Measurements from ENCODE around the gene LAIR2.
A peak's percentile ranks its signal among the peaks of the same experiment; 100 is the strongest.

The LAIR2 gene, protein sequence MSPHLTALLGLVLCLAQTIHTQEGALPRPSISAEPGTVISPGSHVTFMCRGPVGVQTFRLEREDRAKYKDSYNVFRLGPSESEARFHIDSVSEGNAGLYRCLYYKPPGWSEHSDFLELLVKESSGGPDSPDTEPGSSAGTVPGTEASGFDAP

DNA sequence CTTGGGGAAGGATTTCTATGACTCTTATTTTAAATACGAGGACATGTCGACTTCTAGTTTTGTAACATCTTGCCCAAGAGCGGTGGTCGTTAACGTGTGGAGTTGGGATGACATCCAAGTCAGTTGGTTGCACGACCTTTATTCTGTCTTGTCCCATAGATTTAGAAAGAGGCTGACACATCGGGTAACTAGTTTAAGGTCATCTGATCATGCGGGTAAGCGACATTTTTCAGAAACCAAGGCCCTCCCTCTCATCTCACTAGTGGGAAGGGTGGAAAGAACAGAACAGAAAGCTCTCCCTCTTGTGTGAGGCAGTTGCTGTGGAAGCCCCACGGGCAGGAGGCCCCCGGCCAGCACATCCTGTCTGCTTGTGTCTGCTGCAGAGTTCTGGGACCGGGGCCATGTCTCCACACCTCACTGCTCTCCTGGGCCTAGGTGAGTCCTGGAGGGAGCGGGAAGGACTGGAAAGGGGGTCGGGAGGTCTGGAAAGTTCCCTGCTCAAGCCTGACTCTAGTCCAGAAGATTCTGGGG, at the start of gene LAIR2:
Gene LAIR2, plus strand, starts transcription at position 314 of the 531 bp plus-strand sequence. Its CDS starts 88 bp downstream, at position 402.
- no peak for DNase-seq

DNA sequence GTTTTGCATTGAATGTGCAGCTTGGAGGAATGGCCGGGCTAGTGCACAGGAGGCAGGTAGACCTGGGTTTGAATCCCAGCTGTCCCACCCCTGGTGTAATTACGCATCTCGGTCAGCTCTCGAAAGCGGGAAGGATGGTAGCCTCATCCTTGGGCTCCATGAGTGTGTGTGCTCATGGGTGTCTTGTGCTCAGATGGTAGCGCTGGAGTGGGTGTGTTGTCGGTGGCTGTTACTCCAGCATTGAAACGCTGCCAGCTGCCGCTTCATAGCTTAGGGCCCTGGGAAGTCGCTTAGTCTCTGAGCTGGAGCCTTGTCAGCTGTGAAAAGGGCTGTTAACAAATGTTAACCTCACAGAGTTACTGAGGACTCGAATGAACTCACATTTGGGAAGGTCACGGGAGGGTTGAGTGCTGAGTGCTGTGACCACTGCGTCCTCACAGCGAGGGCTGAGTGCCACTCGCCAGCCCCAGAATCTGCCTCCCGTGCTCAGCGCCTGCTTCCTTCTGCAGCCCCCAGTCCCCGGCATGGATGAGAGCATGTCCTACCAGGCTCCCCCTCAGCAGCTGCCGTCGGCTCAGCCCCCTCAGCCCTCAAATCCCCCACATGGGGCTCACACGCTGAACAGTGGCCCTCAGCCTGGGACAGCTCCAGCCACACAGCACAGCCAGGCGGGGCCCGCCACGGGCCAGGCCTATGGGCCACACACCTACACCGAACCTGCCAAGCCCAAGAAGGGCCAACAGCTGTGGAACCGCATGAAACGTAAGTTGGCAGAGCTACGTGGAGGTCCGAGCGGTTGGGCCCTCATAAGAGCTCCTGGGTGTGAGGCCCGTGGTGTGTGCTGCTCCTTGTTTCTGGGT, 48.5 kb upstream of the LAIR2 start:
- DNase-seq, result no peak

DNA sequence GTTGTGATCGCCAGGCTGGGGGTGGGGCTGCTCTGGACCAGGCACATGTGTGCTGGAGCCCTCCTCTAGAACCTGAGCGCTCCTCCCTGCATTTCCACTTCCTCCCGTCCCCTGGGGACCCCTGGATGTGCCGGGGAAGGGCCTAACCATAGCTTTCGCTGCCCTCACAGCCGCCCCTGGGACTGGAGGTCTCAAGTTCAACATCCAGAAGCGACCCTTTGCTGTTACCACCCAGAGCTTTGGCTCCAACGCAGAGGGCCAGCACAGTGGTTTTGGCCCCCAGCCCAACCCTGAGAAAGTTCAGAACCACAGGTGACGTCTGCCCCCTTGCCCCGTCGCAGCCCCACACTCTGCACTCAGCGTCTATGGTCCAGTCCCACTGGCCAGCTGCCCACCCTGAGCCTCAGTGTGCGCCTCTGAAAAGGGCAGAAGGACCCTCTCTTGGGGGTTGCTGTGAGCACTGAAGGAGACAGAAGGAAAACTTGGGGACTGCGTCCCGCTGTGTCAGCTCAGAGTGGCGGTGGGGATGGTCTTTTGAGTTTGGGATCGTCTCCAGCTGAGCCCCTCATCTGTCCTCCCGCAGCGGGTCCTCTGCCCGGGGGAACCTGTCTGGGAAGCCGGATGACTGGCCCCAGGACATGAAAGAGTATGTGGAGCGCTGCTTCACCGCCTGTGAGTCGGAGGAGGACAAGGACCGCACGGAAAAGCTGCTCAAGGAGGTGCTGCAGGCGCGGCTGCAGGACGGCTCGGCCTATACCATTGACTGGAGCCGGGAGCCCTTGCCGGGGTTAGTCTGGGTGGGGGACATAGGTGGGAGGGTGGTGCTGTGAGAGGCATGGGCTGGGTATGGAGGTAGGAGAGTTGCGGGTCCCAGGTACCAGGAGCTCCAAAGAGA, 47.6 kb upstream of the LAIR2 start:
- DNase-seq, result no peak

DNA sequence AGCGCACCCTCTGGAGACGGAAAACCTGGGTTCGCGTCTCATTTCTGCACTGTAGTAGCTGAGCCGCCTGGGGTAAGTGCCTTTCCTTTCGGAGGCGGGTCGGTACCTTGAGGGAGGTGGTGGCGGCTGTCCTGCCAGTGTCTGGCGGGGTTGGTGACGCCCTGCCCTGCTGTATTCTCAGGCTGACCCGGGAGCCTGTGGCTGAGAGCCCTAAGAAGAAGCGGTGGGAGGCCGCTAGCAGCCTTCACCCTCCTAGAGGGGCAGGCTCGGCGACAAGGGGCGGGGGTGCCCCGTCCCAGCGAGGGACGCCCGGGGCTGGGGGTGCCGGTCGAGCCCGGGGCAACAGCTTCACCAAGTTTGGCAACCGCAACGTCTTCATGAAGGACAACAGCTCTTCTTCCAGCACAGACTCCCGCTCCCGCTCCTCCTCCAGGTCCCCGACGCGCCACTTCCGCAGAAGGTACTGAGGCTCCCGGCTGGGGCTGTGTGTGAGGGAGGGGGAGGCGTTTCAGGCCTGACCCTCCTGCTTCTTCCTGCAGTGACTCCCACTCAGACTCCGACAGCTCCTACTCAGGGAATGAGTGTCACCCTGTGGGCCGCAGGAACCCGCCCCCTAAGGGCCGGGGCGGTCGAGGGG, 46.7 kb upstream of the LAIR2 start:
- DNase-seq, result no peak

DNA sequence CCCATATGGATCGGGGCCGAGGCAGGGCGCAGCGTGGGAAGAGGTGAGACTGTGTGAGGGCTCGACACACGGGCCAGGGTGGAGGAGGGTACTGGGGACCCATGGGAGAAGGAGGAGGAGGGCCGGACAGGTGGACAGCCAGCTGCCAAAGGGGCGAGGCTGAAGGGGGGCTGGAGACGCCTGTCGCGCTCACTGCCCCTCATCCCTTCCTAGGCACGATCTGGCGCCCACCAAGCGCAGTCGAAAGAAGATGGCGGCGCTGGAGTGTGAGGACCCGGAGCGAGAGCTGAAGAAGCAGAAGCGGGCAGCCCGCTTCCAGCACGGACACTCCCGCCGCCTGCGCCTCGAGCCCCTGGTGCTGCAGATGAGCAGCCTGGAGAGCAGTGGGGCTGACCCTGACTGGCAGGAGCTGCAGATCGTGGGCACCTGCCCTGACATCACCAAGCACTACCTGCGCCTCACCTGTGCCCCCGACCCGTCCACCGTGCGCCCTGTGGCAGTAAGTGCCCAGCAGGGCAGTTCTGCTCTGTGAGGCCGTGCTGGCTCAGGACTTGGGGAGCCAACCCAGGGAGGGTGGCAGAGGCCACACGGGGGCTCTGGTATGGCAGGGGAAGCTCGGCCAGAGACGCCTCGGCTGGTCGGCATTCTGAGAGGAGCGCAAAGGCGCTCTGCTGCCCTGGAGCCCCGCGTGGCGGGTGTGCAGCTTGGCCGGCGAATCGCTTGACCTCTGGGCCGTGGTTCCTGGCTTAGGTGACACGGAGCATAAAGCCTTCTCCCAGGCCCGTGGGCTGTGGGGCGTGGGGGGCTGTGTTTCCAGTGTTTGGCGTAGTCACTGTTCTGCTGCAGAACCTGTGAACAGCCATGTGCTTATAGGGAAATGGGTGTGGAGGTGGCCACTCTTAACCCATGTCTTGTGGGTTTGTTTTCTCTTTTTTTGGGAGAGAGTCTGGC, 45.9 kb upstream of the LAIR2 start:
- no peak for DNase-seq

DNA sequence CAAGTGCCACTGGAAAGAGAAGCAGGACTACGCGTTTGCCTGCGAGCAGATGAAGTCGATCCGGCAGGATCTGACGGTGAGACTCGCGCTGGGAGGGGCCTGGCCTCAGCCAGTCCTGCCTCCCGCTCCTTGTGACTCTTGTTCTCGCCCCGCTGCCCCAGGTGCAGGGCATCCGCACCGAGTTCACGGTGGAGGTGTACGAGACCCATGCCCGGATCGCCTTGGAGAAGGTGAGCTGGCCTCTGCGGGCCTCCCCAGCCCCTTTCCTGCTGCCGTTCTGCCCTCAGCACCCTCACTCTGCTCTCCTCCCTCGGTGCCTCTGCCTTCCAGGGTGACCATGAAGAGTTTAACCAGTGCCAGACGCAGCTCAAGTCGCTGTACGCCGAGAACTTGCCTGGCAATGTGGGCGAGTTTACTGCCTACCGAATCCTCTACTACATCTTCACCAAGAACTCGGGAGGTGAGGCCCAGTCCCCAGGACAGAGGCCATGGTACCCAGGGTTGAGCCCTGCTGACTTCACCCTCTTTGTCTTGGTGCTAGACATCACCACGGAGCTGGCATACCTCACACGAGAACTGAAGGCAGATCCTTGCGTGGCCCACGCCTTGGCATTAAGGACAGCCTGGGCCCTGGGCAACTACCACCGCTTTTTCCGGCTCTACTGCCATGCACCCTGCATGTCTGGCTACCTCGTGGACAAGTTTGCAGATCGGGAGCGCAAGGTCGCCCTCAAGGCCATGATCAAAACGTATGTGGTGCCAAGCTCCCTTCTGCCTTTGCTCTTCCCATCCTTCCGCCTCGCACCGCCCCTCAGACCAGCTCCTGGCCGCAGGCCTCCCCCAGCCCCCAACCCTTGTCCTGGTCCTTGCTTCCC, 44.6 kb upstream of the LAIR2 start:
- DNase-seq, result no peak

DNA sequence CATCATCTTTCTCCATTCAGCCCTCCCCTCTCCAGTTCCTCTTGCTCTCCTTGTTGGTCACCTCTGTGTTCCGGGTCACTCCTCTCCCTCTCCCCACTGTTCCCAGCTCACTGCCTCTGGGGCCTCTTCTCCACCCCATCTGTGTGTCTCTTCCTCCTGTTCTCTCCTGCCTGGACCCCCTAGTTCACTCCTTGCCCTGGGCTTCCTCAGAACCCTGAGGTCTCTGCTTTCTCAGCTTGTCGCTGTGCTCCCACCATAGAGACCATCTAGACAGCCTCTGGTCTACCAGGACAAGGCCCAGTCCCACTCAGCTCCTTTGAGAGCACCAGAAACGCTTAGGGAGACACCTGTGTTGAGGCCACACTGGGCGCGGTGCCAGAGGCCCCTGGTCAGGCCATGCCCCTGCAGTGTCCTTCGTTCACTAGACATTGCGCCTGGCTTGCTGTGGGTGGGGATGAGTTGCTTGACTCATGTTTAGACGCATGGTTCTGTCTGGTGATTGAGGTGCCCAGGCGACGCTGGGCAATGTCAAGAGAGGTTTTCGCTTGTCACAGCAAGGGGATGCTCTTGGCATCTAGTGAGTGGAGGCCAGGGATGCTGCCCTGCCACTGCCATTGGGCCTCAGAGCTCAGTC, 43.9 kb upstream of the LAIR2 start:
- DNase-seq, result no peak

DNA sequence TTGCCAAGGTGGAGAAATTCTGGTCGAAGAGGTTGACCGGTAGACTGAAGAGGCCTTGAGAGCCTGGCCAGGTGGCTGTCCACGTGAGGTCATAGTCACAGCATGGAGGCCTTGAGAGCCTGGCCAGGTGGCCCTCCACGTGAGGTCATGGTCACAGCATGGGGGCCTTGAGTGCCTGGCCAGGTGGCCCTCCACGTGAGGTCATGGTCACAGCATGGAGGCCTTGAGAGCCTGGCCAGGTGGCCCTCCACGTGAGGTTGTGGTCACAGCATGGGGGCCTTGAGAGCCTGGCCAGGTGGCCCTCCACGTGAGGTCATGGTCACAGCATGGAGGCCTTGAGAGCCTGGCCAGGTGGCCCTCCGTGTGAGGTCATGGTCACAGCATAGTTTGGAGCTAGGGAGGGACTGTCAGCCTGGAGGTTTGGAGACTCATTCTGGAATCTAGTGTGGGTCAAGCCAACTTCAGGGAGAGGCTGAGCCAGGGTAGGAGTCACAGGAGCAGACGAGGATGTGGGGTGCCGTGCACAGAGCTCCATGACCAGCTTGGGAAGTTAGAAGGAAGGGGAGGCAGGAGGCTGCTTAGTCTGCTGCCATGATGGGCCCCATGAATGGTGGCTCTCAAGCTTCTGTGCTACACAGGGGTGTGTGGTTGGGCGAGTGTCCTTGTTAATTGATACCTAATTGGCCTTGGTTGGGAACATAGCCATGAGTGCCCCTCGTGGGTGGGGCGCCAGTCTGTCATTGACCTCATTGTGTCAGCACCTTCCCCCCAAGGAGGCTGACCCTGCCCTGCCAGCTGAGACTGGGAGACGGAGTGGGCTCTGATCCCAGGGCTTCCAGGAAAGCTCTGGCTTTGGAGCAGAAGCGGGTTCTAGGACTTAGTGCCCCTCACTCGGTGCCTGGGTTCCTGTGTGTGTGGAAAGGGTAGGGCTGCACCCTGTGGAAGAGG, 43.1 kb upstream of the LAIR2 start:
- no peak for DNase-seq

DNA sequence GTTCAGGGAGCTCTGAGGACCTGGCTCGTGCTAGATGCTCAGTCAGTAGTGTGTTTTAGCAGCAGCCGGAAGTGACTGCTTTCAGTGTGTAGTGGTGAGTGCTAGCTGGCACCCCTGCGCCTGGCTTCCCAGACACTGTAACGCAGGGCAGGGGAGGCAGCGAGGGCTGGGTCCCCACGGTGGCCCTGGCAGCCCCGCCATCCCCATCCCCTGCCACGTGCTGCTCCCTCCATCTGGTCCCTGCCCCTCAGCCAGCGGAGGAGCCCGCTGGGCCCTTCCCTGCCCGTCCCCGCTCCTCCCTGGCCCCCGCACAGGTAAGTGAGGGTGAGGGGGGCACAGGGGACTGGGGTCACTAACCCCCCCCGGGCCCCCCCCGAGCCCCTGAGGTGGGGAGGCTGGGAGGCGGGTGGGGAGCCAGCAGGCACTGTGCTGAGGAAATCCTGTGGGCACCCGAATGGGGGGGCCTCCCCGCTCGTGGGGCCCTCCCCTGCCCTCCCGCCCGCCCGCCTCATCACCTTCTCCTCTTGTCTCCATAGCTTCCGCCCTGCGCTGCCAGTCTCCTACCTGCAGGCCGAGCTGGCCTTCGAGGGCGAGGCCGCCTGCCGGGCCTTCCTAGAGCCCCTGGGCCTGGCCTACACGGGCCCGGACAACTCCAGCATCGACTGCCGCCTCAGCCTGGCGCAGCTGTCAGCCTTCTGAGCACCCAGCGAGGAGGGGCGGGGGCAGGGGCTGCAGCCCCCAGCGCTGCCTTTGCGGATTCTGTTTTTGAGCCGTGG, 42.2 kb upstream of the LAIR2 start:
- no peak for DNase-seq

DNA sequence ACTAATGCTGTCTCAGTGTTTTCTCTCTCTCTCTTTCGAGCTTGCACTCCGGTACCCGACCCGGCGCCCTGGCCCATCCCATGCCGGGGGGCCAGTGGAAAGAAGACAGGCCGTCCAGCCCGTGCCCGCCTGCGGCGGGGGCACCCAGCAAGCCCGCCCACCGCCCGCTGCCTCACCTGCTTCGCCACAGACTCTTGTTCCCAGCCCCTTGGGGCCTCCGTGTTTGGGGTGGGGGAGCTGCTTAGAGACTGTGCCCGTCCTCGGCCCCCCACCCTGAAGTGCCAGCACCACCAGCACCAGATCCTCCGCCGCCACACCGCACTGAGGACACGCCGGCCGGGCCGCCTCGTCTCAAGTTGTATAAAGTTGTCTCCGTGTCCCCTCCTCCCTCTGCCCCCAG, 41.4 kb upstream of the LAIR2 start:
- no peak for DNase-seq

DNA sequence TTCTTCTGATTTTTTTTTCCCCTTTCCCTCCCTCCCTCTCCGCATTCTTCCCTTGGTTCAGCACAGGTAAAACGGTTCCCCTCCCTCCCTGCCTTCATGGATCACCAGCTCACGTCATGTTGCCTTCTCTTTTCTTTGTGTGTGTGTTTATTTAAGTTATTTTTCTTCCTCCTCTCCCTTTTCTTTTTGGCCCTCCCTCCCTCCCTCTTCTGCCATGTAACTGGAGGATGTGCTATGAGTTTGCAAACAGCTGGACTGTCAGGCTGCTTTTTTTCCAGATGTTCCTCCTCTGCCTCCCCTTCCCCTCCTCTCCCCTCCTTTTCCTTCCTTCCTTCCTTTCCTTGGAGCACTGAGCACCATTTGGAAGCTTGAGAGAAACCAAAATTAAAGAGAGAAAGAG, 41.0 kb upstream of the LAIR2 start:
- no peak for DNase-seq

DNA sequence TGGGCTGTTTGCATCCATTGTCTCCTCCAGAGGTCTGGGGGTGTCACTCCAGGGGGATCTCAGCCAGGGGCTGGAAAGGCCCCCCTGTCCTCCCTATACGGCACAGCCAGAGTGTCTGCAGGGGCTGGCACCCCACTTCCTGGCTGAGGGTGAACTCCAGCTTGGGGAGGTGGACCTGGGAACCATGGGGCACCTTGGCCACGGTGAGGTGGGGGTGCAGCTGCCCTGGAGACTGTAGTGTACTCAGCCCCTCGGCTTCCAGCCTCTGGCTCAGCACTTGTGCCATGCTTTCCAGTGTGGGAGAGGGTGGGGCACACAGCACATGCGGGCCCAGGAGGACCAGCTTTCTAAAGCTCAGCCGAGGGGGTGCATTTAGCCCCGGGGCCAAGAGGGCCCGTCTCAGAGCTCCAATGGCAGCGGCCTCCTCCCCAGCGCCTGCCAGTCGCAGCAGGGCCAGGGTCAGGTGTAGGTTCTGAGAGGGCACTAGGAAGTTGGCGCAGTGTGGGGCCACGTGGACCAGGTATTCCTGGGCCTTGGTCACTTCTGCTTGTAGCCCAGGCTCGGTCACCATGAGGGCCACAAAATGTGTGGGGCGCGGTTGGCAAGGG, 40.5 kb upstream of the LAIR2 start:
- DNase-seq, result no peak

DNA sequence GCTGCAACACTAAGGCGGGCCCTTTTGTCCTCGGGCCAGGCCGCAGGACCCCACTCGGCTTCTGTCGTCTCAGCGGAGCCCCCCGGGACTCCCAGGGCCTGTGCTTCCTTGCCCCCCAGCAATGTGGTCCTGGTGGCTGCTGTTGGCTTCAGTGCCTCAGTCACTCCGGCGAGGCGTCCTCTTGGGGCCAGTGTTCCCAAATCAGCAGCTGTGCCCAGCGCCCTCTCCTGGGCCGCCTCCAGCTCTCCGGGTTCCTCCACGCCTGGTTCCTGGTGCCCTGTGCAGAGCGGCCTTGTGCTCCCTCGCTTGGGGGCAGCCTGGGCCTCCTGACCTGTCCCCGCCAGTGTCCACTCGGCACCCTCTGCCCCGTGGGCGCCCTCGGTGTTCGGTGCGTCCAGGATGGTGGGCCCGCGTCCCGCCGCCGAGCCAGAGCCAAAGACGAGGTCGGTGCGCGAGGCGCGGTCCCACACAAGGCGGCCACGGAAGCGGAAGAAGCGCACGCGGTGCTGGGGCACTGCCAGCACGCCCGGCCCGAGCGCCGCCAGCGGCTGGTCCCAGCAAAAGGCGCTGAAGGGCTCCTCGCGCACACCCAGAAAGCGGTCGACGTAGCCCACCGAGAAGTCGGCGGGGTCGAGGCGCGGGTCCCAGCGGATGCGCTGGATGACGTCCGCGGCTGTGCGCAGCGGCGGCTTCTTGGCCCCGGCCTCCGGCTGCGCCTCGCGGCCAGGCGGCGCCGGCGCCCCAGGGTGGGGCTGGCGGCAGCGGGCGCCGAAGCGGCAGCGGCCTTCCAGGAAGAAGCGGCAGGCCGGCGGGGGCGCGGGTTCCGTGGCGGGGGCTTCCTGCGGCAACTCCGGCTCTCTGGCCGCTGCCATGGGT, 39.7 kb upstream of the LAIR2 start:
- DNase-seq, result peak; percentile 63

DNA sequence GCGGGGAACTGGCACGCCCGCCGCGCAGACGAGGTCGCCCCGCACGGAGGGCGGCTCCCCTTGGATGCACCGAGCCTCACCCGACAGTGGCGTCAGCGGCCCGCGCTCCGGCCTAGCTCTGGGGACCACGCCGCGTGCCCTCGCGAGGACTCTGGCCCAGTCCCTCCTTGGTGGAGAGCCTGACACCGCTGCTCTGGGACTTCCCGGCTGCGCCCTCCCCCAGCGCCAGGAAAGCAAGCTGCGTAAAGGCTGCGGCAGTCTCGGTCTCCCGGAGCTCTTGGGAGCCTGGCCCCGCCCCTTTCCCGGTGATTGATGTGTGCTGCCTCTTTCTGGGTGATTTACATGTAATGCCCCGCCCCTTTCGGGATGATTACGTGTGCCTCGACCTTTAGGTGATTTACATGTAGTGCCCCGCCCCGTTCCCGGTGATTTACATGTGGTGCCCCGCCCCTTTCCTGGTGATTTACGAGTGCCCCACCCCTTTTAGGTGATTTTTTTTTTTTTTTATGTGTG, 39.0 kb upstream of the LAIR2 start, which contains the start of gene LENG9:
Gene LENG9, minus strand, starts transcription at position 248 of the 513 bp plus-strand sequence. CDS start 252 bp downstream, outside the sequence.
- DNase-seq, result peak; percentile 97

DNA sequence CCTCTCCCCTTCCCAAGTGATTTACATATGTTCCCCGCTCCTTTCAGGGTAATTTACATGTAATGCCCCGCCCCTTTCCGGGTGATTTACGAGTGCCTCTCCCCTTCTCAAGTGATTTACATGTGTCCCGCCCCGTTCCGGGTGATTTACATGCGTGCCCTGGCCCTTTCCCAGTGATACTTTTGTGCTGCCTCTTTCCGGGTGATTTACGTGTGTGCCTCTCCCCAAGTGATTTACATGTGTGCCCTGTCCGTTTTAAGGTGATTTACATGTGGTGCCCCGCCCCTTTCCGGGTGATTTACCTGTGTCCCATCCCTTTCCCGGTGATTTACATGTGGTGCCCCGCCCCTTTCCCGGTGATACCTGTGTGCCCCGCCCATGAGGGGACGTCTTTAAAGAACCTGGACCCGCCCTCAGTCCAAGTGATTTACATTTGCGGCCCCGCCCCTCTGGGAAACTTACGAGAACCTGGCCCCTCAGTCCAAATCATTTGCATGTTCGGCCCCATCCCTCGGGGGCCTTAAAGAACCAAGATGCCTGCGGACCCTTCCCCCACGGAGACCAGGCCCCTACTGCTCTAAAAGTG, 38.5 kb upstream of the LAIR2 start:
- peak; percentile 87 for DNase-seq
